ENCODE data around the gene PER3.
"Not testable (repeated sequence)": the region's sequence is repeated elsewhere in the genome, so short reads cannot be mapped to it uniquely, and the experiment has no call there.

Gene PER3

GRCh38 chr1:7791027-7791426 is 6.9 kb downstream of the PER3 start:
- H3K27ac ChIP-seq (ENCODE audit: low read depth, low read length); H3K9ac ChIP-seq (ENCODE audit: low read depth in 1 of 2, low read length in 2 of 2); H3K4me3 ChIP-seq (ENCODE audit: low read depth in 1 of 2, low read length in 2 of 2); H3K4me1 ChIP-seq (ENCODE audit: control insufficient read depth in 1 of 2, insufficient read depth in 2 of 2, low read length in 2 of 2); H3K27me3 ChIP-seq (ENCODE audit: control insufficient read depth in 1 of 2, insufficient read depth in 2 of 2, low read length in 2 of 2): not testable (repeated sequence)
- H3K36me3 ChIP-seq (ENCODE audit: control insufficient read depth in 1 of 2, insufficient read depth in 2 of 2, low read length in 2 of 2) = peaks cover 15 to 34% of the 10 kb centered on the region in 2 donors
- peaks cover 8 to 14% of the 10 kb centered on the region in 2 donors for H3K9me3 ChIP-seq (ENCODE audit: control insufficient read depth in 1 of 2, low read length in 2 of 2)

GRCh38 chr1:7795406-7795805 is 11.3 kb downstream of the PER3 start:
- no peaks in the 10 kb centered on the region for H3K27me3 ChIP-seq (ENCODE audit: control insufficient read depth in 1 of 2, insufficient read depth in 2 of 2, low read length in 2 of 2)
- H3K9ac ChIP-seq (ENCODE audit: low read depth in 1 of 2, low read length in 2 of 2) = no peak overlapping the region
- H3K27ac ChIP-seq (ENCODE audit: low read depth, low read length) = no peak overlapping the region
- H3K36me3 ChIP-seq (ENCODE audit: control insufficient read depth in 1 of 2, insufficient read depth in 2 of 2, low read length in 2 of 2) = peaks cover 14 to 29% of the 10 kb centered on the region in 2 donors
- H3K4me3 ChIP-seq (ENCODE audit: low read depth in 1 of 2, low read length in 2 of 2) = no peak overlapping the region
- H3K4me1 ChIP-seq (ENCODE audit: control insufficient read depth in 1 of 2, insufficient read depth in 2 of 2, low read length in 2 of 2) = no peaks in the 10 kb centered on the region
- H3K9me3 ChIP-seq (ENCODE audit: control insufficient read depth in 1 of 2, low read length in 2 of 2) = peaks cover 6 to 11% of the 10 kb centered on the region in 2 donors

GRCh38 chr1:7805460-7805859 is 21.4 kb downstream of the PER3 start:
- peaks cover 3 to 57% of the 10 kb centered on the region in 2 donors for H3K36me3 ChIP-seq (ENCODE audit: control insufficient read depth in 1 of 2, insufficient read depth in 2 of 2, low read length in 2 of 2)
- H3K4me1 ChIP-seq (ENCODE audit: control insufficient read depth in 1 of 2, insufficient read depth in 2 of 2, low read length in 2 of 2) = no peaks in the 10 kb centered on the region
- no peak overlapping the region for H3K4me3 ChIP-seq (ENCODE audit: low read depth in 1 of 2, low read length in 2 of 2)
- H3K9ac ChIP-seq (ENCODE audit: low read depth in 1 of 2, low read length in 2 of 2) = no peak overlapping the region
- H3K27ac ChIP-seq (ENCODE audit: low read depth, low read length) = no peak overlapping the region
- no peaks in the 10 kb centered on the region for H3K9me3 ChIP-seq (ENCODE audit: control insufficient read depth in 1 of 2, low read length in 2 of 2)
- H3K27me3 ChIP-seq (ENCODE audit: control insufficient read depth in 1 of 2, insufficient read depth in 2 of 2, low read length in 2 of 2) = no peaks in the 10 kb centered on the region

- Histone ChIP-seq H3K4me3 (ENCODE audit: low read depth in 1 of 2, low read length in 2 of 2) (no peak overlapping the region), H3K27ac (ENCODE audit: low read depth, low read length) (no peak overlapping the region), H3K27me3 (ENCODE audit: control insufficient read depth in 1 of 2, insufficient read depth in 2 of 2, low read length in 2 of 2) (no peaks in the 10 kb centered on the region), H3K4me1 (ENCODE audit: control insufficient read depth in 1 of 2, insufficient read depth in 2 of 2, low read length in 2 of 2) (no peaks in the 10 kb centered on the region), H3K9ac (ENCODE audit: low read depth in 1 of 2, low read length in 2 of 2) (no peak overlapping the region), H3K9me3 (ENCODE audit: control insufficient read depth in 1 of 2, low read length in 2 of 2) (peaks cover 3 to 4% of the 10 kb centered on the region in 2 donors), H3K36me3 (ENCODE audit: control insufficient read depth in 1 of 2, insufficient read depth in 2 of 2, low read length in 2 of 2) (peaks cover 7 to 55% of the 10 kb centered on the region in 2 donors)
Observed at GRCh38 chr1:7808253-7808844, 24.3 kb downstream of the PER3 start.

GRCh38 chr1:7809742-7810141 is 25.7 kb downstream of the PER3 start:
- H3K9me3 ChIP-seq (ENCODE audit: control insufficient read depth in 1 of 2, low read length in 2 of 2) = peaks cover 8 to 14% of the 10 kb centered on the region in 2 donors
- no peak overlapping the region for H3K4me3 ChIP-seq (ENCODE audit: low read depth in 1 of 2, low read length in 2 of 2)
- H3K36me3 ChIP-seq (ENCODE audit: control insufficient read depth in 1 of 2, insufficient read depth in 2 of 2, low read length in 2 of 2) = peaks cover 14 to 51% of the 10 kb centered on the region in 2 donors
- no peaks in the 10 kb centered on the region for H3K4me1 ChIP-seq (ENCODE audit: control insufficient read depth in 1 of 2, insufficient read depth in 2 of 2, low read length in 2 of 2)
- no peak overlapping the region for H3K27ac ChIP-seq (ENCODE audit: low read depth, low read length)
- H3K9ac ChIP-seq (ENCODE audit: low read depth in 1 of 2, low read length in 2 of 2) = no peak overlapping the region
- no peaks in the 10 kb centered on the region for H3K27me3 ChIP-seq (ENCODE audit: control insufficient read depth in 1 of 2, insufficient read depth in 2 of 2, low read length in 2 of 2)

- no peak overlapping the region for H3K27ac ChIP-seq (ENCODE audit: low read depth, low read length)
- no peaks in the 10 kb centered on the region for H3K27me3 ChIP-seq (ENCODE audit: control insufficient read depth in 1 of 2, insufficient read depth in 2 of 2, low read length in 2 of 2)
- H3K9ac ChIP-seq (ENCODE audit: low read depth in 1 of 2, low read length in 2 of 2) = no peak overlapping the region
- H3K4me3 ChIP-seq (ENCODE audit: low read depth in 1 of 2, low read length in 2 of 2) = no peak overlapping the region
- H3K9me3 ChIP-seq (ENCODE audit: control insufficient read depth in 1 of 2, low read length in 2 of 2) = peaks cover 8 to 14% of the 10 kb centered on the region in 2 donors
- peaks cover 14 to 45% of the 10 kb centered on the region in 2 donors for H3K36me3 ChIP-seq (ENCODE audit: control insufficient read depth in 1 of 2, insufficient read depth in 2 of 2, low read length in 2 of 2)
- H3K4me1 ChIP-seq (ENCODE audit: control insufficient read depth in 1 of 2, insufficient read depth in 2 of 2, low read length in 2 of 2) = no peaks in the 10 kb centered on the region
Observed at GRCh38 chr1:7810395-7810794, 26.3 kb downstream of the PER3 start.

GRCh38 chr1:7811476-7811875 is 27.4 kb downstream of the PER3 start:
- no peak overlapping the region for H3K9ac ChIP-seq (ENCODE audit: low read depth in 1 of 2, low read length in 2 of 2)
- H3K9me3 ChIP-seq (ENCODE audit: control insufficient read depth in 1 of 2, low read length in 2 of 2) = peaks cover 8 to 14% of the 10 kb centered on the region in 2 donors
- H3K4me1 ChIP-seq (ENCODE audit: control insufficient read depth in 1 of 2, insufficient read depth in 2 of 2, low read length in 2 of 2) = no peaks in the 10 kb centered on the region
- H3K27me3 ChIP-seq (ENCODE audit: control insufficient read depth in 1 of 2, insufficient read depth in 2 of 2, low read length in 2 of 2) = no peaks in the 10 kb centered on the region
- H3K27ac ChIP-seq (ENCODE audit: low read depth, low read length) = no peak overlapping the region
- H3K36me3 ChIP-seq (ENCODE audit: control insufficient read depth in 1 of 2, insufficient read depth in 2 of 2, low read length in 2 of 2) = peaks cover 10 to 38% of the 10 kb centered on the region in 2 donors
- no peak overlapping the region for H3K4me3 ChIP-seq (ENCODE audit: low read depth in 1 of 2, low read length in 2 of 2)

- H3K27me3 ChIP-seq (ENCODE audit: control insufficient read depth in 1 of 2, insufficient read depth in 2 of 2, low read length in 2 of 2) = no peaks in the 10 kb centered on the region
- peaks cover 10 to 36% of the 10 kb centered on the region in 2 donors for H3K36me3 ChIP-seq (ENCODE audit: control insufficient read depth in 1 of 2, insufficient read depth in 2 of 2, low read length in 2 of 2)
- no peak overlapping the region for H3K9ac ChIP-seq (ENCODE audit: low read depth in 1 of 2, low read length in 2 of 2)
- no peak overlapping the region for H3K27ac ChIP-seq (ENCODE audit: low read depth, low read length)
- H3K9me3 ChIP-seq (ENCODE audit: control insufficient read depth in 1 of 2, low read length in 2 of 2) = peaks cover 8 to 14% of the 10 kb centered on the region in 2 donors
- no peak overlapping the region for H3K4me3 ChIP-seq (ENCODE audit: low read depth in 1 of 2, low read length in 2 of 2)
- H3K4me1 ChIP-seq (ENCODE audit: control insufficient read depth in 1 of 2, insufficient read depth in 2 of 2, low read length in 2 of 2) = no peaks in the 10 kb centered on the region
Observed at GRCh38 chr1:7813677-7814373, 29.7 kb downstream of the PER3 start.

GRCh38 chr1:7821282-7821681 is 37.2 kb downstream of the PER3 start:
- H3K4me1 ChIP-seq (ENCODE audit: control insufficient read depth in 1 of 2, insufficient read depth in 2 of 2, low read length in 2 of 2) = no peaks in the 10 kb centered on the region
- H3K27me3 ChIP-seq (ENCODE audit: control insufficient read depth in 1 of 2, insufficient read depth in 2 of 2, low read length in 2 of 2) = no peaks in the 10 kb centered on the region
- no peak overlapping the region for H3K9ac ChIP-seq (ENCODE audit: low read depth in 1 of 2, low read length in 2 of 2)
- no peak overlapping the region for H3K4me3 ChIP-seq (ENCODE audit: low read depth in 1 of 2, low read length in 2 of 2)
- no peaks in the 10 kb centered on the region for H3K9me3 ChIP-seq (ENCODE audit: control insufficient read depth in 1 of 2, low read length in 2 of 2)
- H3K27ac ChIP-seq (ENCODE audit: low read depth, low read length) = no peak overlapping the region
- H3K36me3 ChIP-seq (ENCODE audit: control insufficient read depth in 1 of 2, insufficient read depth in 2 of 2, low read length in 2 of 2) = peaks cover 19 to 32% of the 10 kb centered on the region in 2 donors

GRCh38 chr1:7824701-7825100 is 40.6 kb downstream of the PER3 start:
- Histone ChIP-seq H3K27me3 (ENCODE audit: control insufficient read depth in 1 of 2, insufficient read depth in 2 of 2, low read length in 2 of 2) (no peaks in the 10 kb centered on the region), H3K4me1 (ENCODE audit: control insufficient read depth in 1 of 2, insufficient read depth in 2 of 2, low read length in 2 of 2) (peaks cover 0 to 3% of the 10 kb centered on the region in 2 donors), H3K36me3 (ENCODE audit: control insufficient read depth in 1 of 2, insufficient read depth in 2 of 2, low read length in 2 of 2) (peaks cover 15 to 38% of the 10 kb centered on the region in 2 donors), H3K4me3 (ENCODE audit: low read depth in 1 of 2, low read length in 2 of 2) (no peak overlapping the region), H3K9me3 (ENCODE audit: control insufficient read depth in 1 of 2, low read length in 2 of 2) (no peaks in the 10 kb centered on the region), H3K27ac (ENCODE audit: low read depth, low read length) (no peak overlapping the region), H3K9ac (ENCODE audit: low read depth in 1 of 2, low read length in 2 of 2) (no peak overlapping the region)
